Cardiac muscle cell (in vitro differentiated cells and primary cell): ENCODE measurements around the gene TTI1. TPM values are rescaled to one million over a fixed set of nuclear protein-coding genes. Genes with fewer than 3 reads are reported as not detected.

Source experiments
- DNase-seq, 2 donors: peaks; one replicate each; pipeline versions ENCODE4 v3.0.0 to v3.0.0-alpha.2; 2010 to 2017; ENCODE audit warnings: low read depth in 1 of 2, low spot score in 1 of 2
- H3K27ac ChIP-seq: fragments of 200-600 bp; sonication (generic); 2 replicates; pipeline ENCODE4 v1.5.1; 2016
- H3K27me3 ChIP-seq: fragments of 200-600 bp; sonication (generic); 2 replicates; pipeline ENCODE4 v1.6.0; 2016; ENCODE audit warnings: control low read depth
- H3K36me3 ChIP-seq: fragments of 200-600 bp; sonication (generic); 2 replicates; pipeline ENCODE4 v1.5.1; 2016; ENCODE audit warnings: control low read depth
- H3K4me1 ChIP-seq: fragments of 200-600 bp; sonication (generic); 2 replicates; pipeline ENCODE4 v1.8.1; 2017; ENCODE audit warnings: low read depth, mild to moderate bottlenecking, mixed run types
- H3K4me3 ChIP-seq: fragments of 200-600 bp; sonication (generic); 2 replicates; pipeline ENCODE4 v1.5.1; 2016; ENCODE audit warnings: mild to moderate bottlenecking
- H3K9me3 ChIP-seq: fragments of 200-600 bp; sonication (generic); 2 replicates; pipeline ENCODE4 v1.5.1; 2017; ENCODE audit warnings: low read depth, mild to moderate bottlenecking, control low read depth
- CTCF ChIP-seq: IDR thresholded peaks from 2 replicates; pipeline ENCODE4 v1.5.1; 2012; ENCODE audit warnings: low read depth, mild to moderate bottlenecking, low read length
- polyA plus RNA-seq: library from polyadenylated mRNA; unstranded; fragments of >200 nt; fragmentation: Nextera tagmentation; extraction: Ambion mirVana; gene quantifications from 2 replicates; pipeline ENCODE4 v1.2.1, GENCODE V29; 2016
- total RNA-seq: library from RNA; depleted of rRNA; stranded (reverse); fragments of >200 nt; gene quantifications from 2 replicates; pipeline ENCODE4 v1.2.3, GENCODE V29; 2016

The TTI1 gene
- total and polyA plus RNA-seq, 2 experiments from 2014 or later = 23.0 to 23.1 TPM

- no peaks in the 10 kb centered on the region for H3K27me3 ChIP-seq
- H3K4me3 ChIP-seq = no peak overlapping the region
- no peaks in the 10 kb centered on the region for H3K36me3 ChIP-seq
- TF ChIP-seq CTCF = no peak
- no peak for DNase-seq
- H3K9me3 ChIP-seq = no peaks in the 10 kb centered on the region
- H3K4me1 ChIP-seq = no peaks in the 10 kb centered on the region
- peak overlapping the region; percentile 40 for H3K27ac ChIP-seq
These were observed 93.3 kb downstream of the TTI1 start for GRCh38 chr20:37939701-37940560.

GRCh38 chr20:37938954-37939353, 94.3 kb downstream of the TTI1 start:
- Histone ChIP-seq H3K36me3 (peaks cover 2% of the 10 kb centered on the region), H3K4me3 (no peak overlapping the region), H3K9me3 (no peaks in the 10 kb centered on the region), H3K4me1 (no peaks in the 10 kb centered on the region), H3K27me3 (no peaks in the 10 kb centered on the region), H3K27ac (peak overlapping the region; percentile 44)
- DNase-seq = no peak
- TF ChIP-seq CTCF = no peak

GRCh38 chr20:37938181-37938750, 95.0 kb downstream of the TTI1 start:
- no peaks in the 10 kb centered on the region for H3K9me3 ChIP-seq
- no peak for DNase-seq

GRCh38 chr20:37937686-37938085, 95.6 kb downstream of the TTI1 start:
- peaks cover 2% of the 10 kb centered on the region for H3K36me3 ChIP-seq
- no peak for TF ChIP-seq CTCF
- no peak overlapping the region for H3K4me3 ChIP-seq
- H3K27me3 ChIP-seq = no peaks in the 10 kb centered on the region
- no peaks in the 10 kb centered on the region for H3K9me3 ChIP-seq
- no peak overlapping the region for H3K27ac ChIP-seq
- H3K4me1 ChIP-seq = peaks cover 6% of the 10 kb centered on the region
- DNase-seq = no peak

More at GRCh38 chr20:37938181-37938750, 95.0 kb downstream of the TTI1 start:
- no peak for TF ChIP-seq CTCF
- Histone ChIP-seq H3K4me3 (no peak overlapping the region), H3K36me3 (peaks cover 2% of the 10 kb centered on the region), H3K27ac (peak overlapping the region; percentile 44), H3K4me1 (peaks cover 5% of the 10 kb centered on the region), H3K27me3 (no peaks in the 10 kb centered on the region)

- no peak for DNase-seq
- peaks cover 2% of the 10 kb centered on the region for H3K36me3 ChIP-seq
- H3K4me3 ChIP-seq = no peak overlapping the region
- no peaks in the 10 kb centered on the region for H3K27me3 ChIP-seq
- H3K27ac ChIP-seq = no peak overlapping the region
- no peaks in the 10 kb centered on the region for H3K9me3 ChIP-seq
- no peak for TF ChIP-seq CTCF
- peaks cover 6% of the 10 kb centered on the region for H3K4me1 ChIP-seq
These were observed 96.8 kb downstream of the TTI1 start for GRCh38 chr20:37936451-37936850.
